SU-DHL-6 (cell line): Measurements from ENCODE around the gene SLTM.

Experiments used
- H2AFZ ChIP-seq: fragments of 200-600 bp; sonication (generic); 2 replicates; pipeline ENCODE4 v1.6.1; 2014; ENCODE audit warnings: low read depth, mild to moderate bottlenecking, moderate library complexity, mixed read lengths, antibody characterized with exemption, low read length; ENCODE audit not compliant: severe bottlenecking
- H3F3A ChIP-seq: fragments of 200-600 bp; shearing (Covaris generic); 2 replicates; pipeline ENCODE4 v1.6.0; 2016; ENCODE audit warnings: antibody characterized with exemption, mild to moderate bottlenecking; ENCODE audit not compliant: insufficient read depth
- H3K27ac ChIP-seq: fragments of 200-600 bp; sonication (generic); 2 replicates; pipeline ENCODE4 v1.5.1; 2016; ENCODE audit warnings: low read depth, mild to moderate bottlenecking, low read length, moderate library complexity, mixed read lengths
- H3K27me3 ChIP-seq: fragments of 200-600 bp; sonication (generic), shearing (Covaris generic); 2 replicates; pipeline ENCODE4 v1.6.0; 2014; ENCODE audit warnings: mild to moderate bottlenecking, low read length
- H3K36me3 ChIP-seq: fragments of 200-600 bp; sonication (generic); 2 replicates; pipeline ENCODE4 v1.6.1; 2014; ENCODE audit warnings: mild to moderate bottlenecking, low read length, mixed read lengths
- H3K4me2 ChIP-seq: fragments of 300-600, 200-600 bp; shearing (Covaris generic), sonication (generic); 2 replicates; pipeline ENCODE4 v1.6.0; 2014; ENCODE audit warnings: low read length, low read depth, mild to moderate bottlenecking; ENCODE audit not compliant: poor library complexity, severe bottlenecking
- H3K4me3 ChIP-seq: fragments of 200-600 bp; sonication (generic); 2 replicates; pipeline ENCODE4 v1.5.1; 2014; ENCODE audit warnings: antibody characterized with exemption, low read length, mild to moderate bottlenecking, mixed read lengths; ENCODE audit not compliant: insufficient read depth, poor library complexity, severe bottlenecking
- H3K79me2 ChIP-seq: fragments of 200-600 bp; sonication (generic); 2 replicates; pipeline ENCODE4 v1.6.1; 2014; ENCODE audit warnings: mild to moderate bottlenecking, low read length, moderate library complexity; ENCODE audit not compliant: insufficient read depth
- H3K9ac ChIP-seq: fragments of 200-600 bp; sonication (generic); 2 replicates; pipeline ENCODE4 v1.7.0; 2014; ENCODE audit warnings: mild to moderate bottlenecking, low read length
- H3K9me2 ChIP-seq: fragments of 200-600 bp; sonication (generic); replicated peaks from 2 replicates; pipeline ENCODE4 v1.6.1; 2014; ENCODE audit warnings: low read length; ENCODE audit not compliant: insufficient read depth
- H3K9me3 ChIP-seq: fragments of 200-600 bp; sonication (generic); 2 replicates; pipeline ENCODE4 v1.6.1; 2014; ENCODE audit warnings: low read length, mixed read lengths; ENCODE audit not compliant: insufficient read depth
- H4K20me1 ChIP-seq: fragments of 200-600 bp; sonication (generic); 2 replicates; pipeline ENCODE4 v1.6.1; 2014; ENCODE audit warnings: low read depth, mild to moderate bottlenecking, antibody characterized with exemption, low read length, moderate library complexity, mixed read lengths
- EZH2phosphoT487 ChIP-seq: fragments of 200-600 bp; sonication (generic), shearing (Covaris generic); conservative IDR thresholded peaks from 2 replicates; pipeline ENCODE4 v1.6.1; 2018; ENCODE audit warnings: mild to moderate bottlenecking, antibody characterized with exemption, low read length, moderate library complexity, mixed read lengths
- TF ChIP-seq, protein P1 (sequence below): fragments of 200-600 bp; sonication (generic); IDR thresholded peaks from one replicate; pipeline ENCODE4 v1.5.1; 2017; ENCODE audit warnings: antibody characterized with exemption, mild to moderate bottlenecking, low read length, moderate library complexity; ENCODE audit not compliant: insufficient read depth, poor library complexity, severe bottlenecking

SLTM gene

DNA sequence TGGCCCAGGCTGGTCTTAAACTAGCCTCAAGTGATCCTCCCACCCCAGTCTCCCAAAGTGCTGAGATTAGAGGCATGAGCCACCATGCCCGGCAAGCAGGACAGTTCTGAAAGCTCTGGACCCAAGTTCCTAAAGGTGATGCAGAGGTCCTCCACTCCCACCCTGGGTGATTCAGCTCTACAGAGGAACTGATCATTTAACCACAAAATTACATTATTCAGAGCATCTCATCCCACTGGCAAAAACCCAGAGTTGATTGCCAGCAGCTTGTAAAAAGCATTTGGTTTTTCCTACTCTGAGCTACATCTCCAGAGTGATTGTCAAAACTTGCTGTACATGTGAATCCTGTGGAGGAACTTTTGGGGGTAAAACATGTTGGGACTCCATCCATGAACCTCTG is 60.2 kb downstream of the SLTM start:
- Histone ChIP-seq H3K79me2 (no peaks in the 10 kb centered on the region), H3K9me3 (no peaks in the 10 kb centered on the region), H3K9me2 (no peaks in the 10 kb centered on the region), H3K27ac (no peak overlapping the region), H3K4me3 (no peak overlapping the region), H2AFZ (no peak overlapping the region), H3K36me3 (peaks cover under 1% of the 10 kb centered on the region; the same call in 1 of the 2 replicates), H3K4me2 (no peak overlapping the region), H3F3A (0 out of 2 replicates have a peak, but pooled peaks cover 14% of the 10 kb centered on the region), H3K9ac (no peak overlapping the region), H3K27me3 (no peaks in the 10 kb centered on the region), H4K20me1 (no peaks in the 10 kb centered on the region)
- TF ChIP-seq, protein P1, sequence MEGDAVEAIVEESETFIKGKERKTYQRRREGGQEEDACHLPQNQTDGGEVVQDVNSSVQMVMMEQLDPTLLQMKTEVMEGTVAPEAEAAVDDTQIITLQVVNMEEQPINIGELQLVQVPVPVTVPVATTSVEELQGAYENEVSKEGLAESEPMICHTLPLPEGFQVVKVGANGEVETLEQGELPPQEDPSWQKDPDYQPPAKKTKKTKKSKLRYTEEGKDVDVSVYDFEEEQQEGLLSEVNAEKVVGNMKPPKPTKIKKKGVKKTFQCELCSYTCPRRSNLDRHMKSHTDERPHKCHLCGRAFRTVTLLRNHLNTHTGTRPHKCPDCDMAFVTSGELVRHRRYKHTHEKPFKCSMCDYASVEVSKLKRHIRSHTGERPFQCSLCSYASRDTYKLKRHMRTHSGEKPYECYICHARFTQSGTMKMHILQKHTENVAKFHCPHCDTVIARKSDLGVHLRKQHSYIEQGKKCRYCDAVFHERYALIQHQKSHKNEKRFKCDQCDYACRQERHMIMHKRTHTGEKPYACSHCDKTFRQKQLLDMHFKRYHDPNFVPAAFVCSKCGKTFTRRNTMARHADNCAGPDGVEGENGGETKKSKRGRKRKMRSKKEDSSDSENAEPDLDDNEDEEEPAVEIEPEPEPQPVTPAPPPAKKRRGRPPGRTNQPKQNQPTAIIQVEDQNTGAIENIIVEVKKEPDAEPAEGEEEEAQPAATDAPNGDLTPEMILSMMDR, result no peak
- no peak for TF ChIP-seq EZH2phosphoT487

DNA sequence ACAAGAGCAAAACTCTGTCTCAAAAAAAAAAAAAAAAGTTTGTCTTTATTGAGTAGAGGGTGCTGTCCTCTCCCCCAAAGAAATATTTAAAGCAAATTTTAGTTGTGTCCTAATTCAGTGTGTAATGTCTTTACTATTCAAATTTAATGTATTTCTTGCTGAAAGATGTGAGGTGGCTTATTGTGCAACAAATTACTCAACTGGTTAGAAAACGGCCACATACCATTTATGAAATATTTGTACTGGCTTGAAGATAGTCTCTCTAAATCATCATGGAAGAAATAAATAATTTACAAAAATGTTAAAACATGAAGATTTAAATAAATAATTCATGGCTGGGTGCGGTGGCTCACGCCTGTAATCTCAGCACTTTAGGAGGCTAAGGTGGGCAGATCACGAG is 63.0 kb downstream of the SLTM start:
- no peak for TF ChIP-seq EZH2phosphoT487
- TF ChIP-seq, protein P1, result no peak
- H3K27ac ChIP-seq, result no peak overlapping the region

DNA sequence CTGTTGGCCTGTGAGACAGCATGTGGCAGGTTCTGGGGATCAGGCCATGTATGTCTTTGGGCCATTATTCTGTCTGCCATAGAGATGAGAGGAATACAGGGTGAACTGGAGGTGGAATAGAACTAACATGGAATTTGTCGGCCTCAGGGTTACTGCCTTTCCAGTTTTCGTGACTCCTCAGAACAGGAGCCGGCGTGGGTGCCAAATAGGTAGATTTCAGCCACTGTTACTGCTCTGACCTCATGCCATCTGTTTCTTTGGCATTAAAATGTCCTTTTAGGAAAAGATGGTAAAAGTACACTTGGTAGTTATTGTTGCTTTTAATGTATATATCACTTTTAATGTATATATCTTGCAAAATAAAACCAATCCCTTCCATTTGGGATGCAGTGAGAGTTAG is 65.6 kb downstream of the SLTM start:
- H3K79me2 ChIP-seq, result no peaks in the 10 kb centered on the region
- H2AFZ ChIP-seq, result no peak overlapping the region
- H3K4me2 ChIP-seq, result no peak overlapping the region
- H3K27ac ChIP-seq, result no peak overlapping the region
- no peak overlapping the region for H3K4me3 ChIP-seq
- no peaks in the 10 kb centered on the region for H3K9me2 ChIP-seq
- no peaks in the 10 kb centered on the region for H3K9me3 ChIP-seq
- H3K27me3 ChIP-seq, result no peaks in the 10 kb centered on the region
- H3F3A ChIP-seq, result no peaks in the 10 kb centered on the region
- no peaks in the 10 kb centered on the region for H3K36me3 ChIP-seq
- TF ChIP-seq, protein P1, result no peak
- TF ChIP-seq EZH2phosphoT487, result no peak
- H3K9ac ChIP-seq, result no peak overlapping the region
- no peaks in the 10 kb centered on the region for H4K20me1 ChIP-seq

More for the DNA sequence above, 63.0 kb downstream of the SLTM start:
- H3K9ac ChIP-seq, result no peak overlapping the region
- no peaks in the 10 kb centered on the region for H3K9me3 ChIP-seq
- no peaks in the 10 kb centered on the region for H3K9me2 ChIP-seq
- H3K27me3 ChIP-seq, result no peaks in the 10 kb centered on the region
- 0 out of 2 replicates have a peak, but pooled peaks cover 9% of the 10 kb centered on the region for H3F3A ChIP-seq
- no peak overlapping the region for H3K4me3 ChIP-seq
- no peaks in the 10 kb centered on the region for H3K36me3 ChIP-seq
- no peak overlapping the region for H2AFZ ChIP-seq
- H4K20me1 ChIP-seq, result no peaks in the 10 kb centered on the region
- no peaks in the 10 kb centered on the region for H3K79me2 ChIP-seq
- no peak overlapping the region for H3K4me2 ChIP-seq

DNA sequence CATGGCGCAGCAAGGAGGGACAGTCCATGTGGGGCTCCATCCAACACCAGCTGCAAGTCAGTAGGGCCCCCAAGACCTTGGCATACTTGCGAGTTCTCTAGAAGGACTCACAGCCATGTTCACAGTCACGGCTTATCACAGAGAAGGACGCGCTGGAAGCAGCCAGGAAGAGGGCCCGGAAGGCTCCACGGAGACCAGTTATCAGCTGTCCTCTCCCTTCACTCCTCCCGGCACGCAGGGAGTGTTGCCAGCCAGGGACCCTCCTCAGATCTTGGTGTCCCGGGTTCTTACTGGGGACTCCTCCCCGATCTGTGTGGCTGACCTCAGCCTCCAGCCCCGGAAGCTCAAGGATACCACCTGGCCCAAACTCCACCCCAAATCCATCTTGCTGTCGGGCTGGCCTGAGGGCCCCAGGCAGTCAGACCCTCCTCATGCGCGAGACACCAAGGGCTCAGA is 68.0 kb downstream of the SLTM start:
- no peaks in the 10 kb centered on the region for H3K79me2 ChIP-seq
- H3K4me3 ChIP-seq, result no peak overlapping the region
- no peak overlapping the region for H3K4me2 ChIP-seq
- H3K27ac ChIP-seq, result no peak overlapping the region
- no peak overlapping the region for H2AFZ ChIP-seq
- H3F3A ChIP-seq, result no peaks in the 10 kb centered on the region
- no peaks in the 10 kb centered on the region for H3K27me3 ChIP-seq
- H3K9me2 ChIP-seq, result no peaks in the 10 kb centered on the region
- no peaks in the 10 kb centered on the region for H4K20me1 ChIP-seq
- TF ChIP-seq, protein P1, result no peak
- no peak for TF ChIP-seq EZH2phosphoT487
- H3K9ac ChIP-seq, result no peak overlapping the region
- H3K36me3 ChIP-seq, result no peaks in the 10 kb centered on the region
- no peaks in the 10 kb centered on the region for H3K9me3 ChIP-seq
